NOMO-1 treated with dmso at 0.1 percent for 144 hours (cell line): Measurements from ENCODE around the gene SEC62.

Experiments used
- DNase-seq: peaks from one replicate; lab custom pipeline; 2025; ENCODE audit not compliant: unreplicated experiment; lab: John Stamatoyannopoulos, UW

SEC62 gene

DNA sequence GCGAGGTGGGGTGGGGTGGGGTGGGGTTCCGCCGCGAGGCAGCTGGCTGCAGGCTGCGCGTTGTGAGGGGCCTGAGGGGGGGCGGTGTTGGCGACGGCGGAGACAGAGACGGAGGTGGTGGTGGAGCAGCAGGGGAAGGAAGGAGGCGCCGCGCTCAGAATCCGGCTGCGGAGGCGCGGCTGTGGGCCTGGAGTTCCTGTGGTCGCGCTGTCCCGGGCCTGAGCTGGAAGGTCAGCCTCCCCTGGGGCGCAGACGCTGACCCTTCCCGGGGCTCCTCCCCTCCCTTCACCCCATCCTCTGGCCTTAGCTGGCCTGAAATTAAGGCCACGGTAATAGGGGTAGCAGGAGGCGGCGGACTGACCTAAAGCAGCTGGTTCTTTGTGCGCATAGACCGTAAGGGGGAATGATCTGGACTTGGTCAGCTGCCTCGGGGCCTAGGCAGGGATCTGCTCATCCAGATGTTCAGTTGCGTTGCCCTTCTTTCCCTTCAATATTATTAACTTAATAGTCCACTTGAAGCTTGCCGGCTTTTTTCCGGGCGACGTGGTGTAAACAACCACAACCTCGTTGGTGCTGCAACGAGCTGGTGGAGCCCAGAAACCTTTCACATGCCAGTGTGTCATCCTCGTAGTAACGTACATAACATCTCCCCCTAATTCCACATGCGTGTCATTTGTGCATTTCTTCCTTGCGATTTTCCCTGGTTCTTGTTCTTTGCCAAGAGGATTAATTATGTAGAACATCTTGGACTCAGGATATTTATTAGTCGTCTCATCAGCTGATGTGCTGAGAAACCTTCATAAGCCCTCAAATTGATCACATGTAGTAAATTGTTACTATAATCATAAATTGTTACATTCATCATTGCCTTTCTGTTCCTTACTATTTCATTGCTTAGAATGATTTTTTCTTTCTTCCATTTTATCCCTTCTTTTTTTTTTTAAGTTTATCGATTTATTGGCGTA is 626 bp downstream of the SEC62 start:
- DNase-seq, result peak; percentile 76

DNA sequence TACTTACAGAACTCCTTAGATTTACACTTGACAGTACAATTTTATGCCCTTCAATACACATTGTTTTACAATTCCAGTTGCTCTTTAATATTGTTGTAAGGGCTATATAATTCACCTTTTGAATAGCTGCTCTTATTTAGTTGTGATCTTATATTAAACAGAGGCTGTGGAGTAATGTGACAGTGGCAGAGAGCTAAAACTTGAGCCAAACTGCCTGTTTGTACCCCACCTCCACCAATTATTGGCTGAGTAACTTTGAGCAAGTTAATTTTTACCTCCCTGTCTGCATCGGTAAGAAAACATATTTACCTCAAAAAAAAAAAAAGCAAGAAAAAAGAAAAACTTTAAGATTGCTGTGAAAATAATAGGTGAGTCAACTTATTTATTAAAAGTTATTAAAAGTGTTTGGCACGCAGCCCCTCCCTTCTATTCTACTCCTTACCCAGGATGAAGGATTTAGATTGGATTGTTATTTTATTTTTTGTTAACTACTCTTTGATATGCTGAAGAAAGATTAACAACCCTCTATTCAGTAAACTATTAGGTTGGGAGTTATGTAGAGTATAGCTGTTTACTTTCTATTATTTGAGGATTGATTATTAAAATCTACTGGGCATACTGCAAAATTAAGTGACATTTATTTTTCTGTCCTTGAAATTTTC is 1.7 kb downstream of the SEC62 start:
- DNase-seq, result no peak

DNA sequence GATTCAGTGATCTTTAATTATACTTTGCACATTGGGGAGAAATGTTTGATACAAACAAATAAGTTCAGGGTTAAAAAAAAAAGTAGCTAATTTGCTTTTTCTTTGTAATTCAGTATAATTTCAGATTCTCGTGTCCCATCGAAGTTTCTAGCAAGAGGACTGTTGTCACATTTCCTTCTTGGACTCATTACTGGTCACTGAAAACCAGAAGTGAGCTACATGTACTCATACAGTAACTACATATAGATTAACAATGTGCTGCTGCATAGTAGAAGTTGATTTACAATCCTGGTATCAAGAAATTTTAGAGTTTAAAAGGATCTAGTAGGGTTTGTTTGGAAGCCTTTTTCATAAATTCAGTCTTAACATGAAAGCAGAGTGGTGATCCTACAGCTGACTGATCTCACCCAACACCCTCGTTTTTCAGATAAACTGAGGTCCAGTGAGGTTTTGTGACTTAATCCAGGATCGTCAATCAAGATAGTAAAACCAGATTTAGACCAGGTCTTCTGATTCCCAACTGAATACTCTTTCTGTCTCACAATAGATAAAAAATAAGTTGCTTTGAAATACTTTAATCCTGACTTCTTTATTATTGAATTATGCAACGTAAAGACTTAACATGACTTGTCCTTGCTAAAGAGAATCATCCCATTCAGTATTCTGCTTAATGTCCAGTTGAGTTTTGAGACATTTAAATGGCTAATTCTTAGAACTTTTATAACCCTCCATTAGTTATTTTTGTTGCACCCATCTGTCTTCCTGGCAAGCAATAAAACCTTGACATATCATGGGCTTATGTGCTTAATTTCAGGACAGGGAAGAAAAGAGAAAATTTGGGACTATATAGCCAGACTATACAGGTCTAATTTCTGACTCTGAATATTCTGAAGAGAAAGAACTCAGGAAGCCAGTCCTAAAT is 2.8 kb downstream of the SEC62 start:
- DNase-seq, result no peak

DNA sequence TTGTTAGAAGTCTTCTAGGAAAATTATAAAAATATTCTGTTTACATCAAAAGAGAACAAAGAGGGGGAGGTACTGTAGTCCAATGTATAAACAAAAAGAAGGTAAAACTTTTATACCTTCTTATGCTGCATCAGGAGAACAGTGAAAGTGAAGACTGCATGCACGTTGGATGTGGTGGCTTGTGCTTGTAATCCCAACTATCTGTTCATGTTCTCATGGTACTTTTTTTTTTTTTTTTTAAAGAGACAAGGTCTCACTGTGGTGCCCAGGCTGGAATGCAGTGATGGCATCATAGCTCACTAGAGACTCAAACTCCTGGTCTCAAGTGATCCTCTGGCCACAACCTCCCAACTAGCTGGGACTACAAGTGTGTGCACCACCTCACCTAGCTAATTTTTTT is 4.2 kb downstream of the SEC62 start:
- no peak for DNase-seq

DNA sequence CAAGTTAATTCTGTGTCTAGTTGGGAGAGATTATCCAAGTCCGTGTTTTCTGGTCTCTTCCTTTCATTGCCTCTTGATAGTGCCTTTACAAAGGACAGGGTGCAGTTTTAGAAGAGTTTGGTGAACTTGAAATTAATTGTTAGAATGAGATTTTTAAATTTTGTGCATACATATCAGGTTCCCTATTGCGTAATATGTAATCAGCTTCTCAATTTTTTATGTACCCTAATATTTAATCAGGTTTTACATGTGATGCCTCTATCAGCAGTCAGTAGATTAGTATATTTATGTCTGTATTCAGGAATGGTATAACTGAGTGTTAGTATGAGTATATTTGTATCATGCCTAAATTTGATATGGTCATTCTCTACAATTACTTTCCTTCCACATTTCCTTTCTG is 4.9 kb downstream of the SEC62 start:
- DNase-seq, result no peak

DNA sequence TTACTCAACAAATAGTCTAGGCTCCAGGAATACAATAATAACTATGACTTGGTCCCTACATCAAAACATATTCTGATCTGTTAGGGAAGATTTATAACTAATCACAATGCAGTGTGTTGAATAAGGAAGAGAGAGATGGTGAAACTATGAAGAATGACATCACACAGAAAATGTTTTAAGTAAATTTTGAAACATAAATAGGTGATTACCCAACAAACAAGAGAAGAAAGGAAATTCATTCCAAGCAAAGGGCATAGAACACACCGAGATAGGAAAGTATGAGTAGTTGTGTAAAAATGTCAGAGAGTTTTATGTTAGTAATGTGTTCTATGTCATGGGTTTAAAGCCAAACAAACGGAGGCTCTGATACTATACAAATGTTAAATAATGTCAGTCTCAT is 13.4 kb downstream of the SEC62 start:
- no peak for DNase-seq

DNA sequence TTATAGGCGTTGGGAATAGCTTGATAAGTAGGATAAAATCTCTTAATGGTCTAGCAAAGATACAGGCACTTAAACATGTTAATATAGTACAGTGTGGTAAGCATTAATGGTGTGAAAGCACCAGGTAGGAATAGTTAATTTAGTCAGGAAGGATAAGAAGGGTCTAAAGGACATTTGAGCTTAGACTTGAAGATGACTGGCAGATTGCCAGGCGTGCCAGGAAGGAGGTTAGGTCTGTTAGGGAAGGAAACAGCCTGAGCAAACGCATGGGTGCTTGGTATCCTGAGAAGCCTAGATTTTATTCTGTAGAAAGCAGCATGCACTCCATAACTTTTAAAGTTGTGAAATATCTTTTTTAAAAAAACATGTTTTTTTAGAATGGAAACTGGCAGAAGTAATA is 17.7 kb downstream of the SEC62 start:
- DNase-seq, result no peak

DNA sequence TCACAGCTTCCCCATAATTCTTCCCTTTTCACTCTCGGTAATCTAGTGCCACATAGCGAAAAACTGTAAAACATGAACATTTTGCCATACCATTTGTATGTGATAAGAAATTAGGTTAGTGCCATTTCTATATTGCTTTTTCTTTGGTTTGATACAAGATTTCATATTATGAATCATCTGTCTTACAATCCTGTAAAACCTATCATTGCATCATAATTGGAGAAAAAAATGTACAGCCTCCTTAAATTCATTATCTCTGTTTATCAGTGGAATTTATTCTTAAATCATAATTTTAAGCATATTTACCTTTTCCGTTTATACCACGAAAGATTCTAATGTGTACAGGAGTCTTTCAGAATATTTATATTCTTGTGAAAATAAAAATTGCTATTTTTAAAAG is 23.8 kb downstream of the SEC62 start:
- DNase-seq, result no peak

DNA sequence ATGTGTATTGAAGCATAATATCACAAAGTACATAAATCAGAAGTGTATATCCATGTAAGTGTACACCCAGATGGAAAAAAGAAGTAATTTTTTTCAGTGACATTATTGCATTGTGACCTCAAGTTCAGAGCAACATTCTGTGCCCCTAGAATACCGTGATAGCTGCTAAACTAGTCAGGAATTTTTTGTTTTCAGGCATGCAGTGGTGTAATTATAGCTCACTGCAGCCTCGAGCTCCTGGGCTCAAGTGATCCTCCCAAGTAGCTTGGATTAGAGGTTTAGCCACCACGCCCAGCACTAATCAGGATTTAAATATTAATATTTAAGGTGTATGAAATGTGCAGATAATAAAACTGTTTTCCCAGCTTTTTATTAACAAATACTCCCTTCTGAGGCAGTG is 25.5 kb downstream of the SEC62 start:
- no peak for DNase-seq

DNA sequence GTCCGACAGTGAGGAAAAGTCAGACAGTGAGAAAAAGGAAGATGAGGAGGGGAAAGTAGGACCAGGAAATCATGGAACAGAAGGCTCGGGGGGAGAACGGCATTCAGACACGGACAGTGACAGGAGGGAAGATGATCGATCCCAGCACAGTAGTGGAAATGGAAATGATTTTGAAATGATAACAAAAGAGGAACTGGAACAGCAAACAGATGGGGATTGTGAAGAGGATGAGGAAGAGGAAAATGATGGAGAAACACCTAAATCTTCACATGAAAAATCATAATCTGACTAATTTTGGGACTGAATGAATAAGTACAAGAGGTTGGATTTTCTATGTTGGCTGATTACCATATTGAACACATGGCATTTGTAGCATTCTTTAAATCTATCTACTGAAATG is 26.2 kb downstream of the SEC62 start:
- DNase-seq, result no peak

DNA sequence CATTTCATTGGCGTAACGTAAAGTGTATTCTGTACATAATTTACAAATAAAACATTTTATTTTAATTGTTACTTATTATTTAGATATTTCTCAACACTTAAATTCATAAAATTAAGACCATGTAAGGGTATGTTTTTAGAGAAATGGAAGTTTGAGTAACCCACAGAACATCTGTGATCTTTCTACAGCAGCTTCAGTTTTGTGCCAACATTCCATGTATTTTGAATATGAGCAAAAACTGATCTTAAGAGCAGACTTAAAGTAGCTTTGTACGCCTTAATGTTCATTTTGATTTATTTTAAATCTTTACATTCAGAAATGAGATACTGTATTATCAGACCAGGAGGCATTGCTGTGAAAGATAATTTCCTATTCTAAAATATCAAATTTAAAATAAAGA is 27.2 kb downstream of the SEC62 start:
- no peak for DNase-seq

DNA sequence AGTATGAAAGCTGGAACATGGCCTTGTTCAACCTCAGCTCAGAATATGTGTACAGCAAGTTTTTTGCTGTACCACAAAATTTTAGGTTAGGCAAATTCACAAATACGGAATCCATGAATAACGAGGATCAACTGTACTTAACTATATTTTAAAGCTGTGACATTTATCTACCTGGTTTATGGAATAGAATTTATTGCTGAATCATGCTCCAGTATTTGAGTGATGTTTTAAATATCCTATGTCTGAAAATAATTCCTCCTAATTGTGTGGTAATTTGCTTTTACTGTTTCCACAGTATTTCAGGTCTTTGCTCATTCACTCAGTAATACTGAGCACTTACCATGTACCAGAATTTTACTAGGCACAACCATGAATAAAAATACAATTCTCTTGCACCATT is 29.5 kb downstream of the SEC62 start:
- no peak for DNase-seq

DNA sequence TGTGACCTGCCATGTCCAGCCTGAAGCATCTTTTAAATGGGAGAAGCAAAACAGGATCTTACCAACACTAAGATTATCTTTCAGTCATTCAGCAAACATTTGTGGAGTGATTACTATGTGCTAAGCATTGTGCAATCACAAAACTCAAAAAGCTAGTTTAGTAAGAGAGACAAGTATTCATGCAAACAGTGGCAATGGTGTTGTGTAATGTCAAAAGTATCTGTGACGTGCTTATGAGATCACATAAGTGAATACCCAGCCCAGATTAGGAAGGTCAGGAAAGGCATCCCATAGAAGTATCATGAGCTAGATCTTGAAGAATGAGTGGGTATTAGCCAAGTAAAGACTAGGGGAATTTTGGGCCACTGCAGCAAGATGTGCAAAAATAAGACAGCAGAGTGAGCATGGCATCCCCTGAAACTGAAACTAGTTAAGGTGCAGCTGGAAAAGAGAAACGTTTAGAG is 32.1 kb downstream of the SEC62 start:
- DNase-seq, result no peak

DNA sequence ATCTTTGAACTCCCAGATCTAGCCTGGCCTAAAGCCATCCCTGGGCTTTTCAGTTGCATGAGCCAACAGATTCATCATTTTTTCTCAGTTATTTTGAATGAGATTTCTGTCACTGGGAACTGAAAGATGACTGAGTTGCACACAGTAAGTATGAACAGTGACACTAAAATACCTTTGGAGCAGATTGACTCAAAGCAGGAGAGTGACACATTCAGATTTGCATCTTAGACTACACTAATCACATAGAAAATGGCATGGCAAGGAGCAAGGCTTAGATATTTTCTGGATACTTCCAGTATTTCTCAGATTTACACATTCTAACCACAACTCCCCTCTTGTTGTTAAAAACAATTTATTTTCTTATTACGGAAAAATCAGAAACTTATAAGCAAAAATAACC is 32.8 kb downstream of the SEC62 start:
- no peak for DNase-seq

DNA sequence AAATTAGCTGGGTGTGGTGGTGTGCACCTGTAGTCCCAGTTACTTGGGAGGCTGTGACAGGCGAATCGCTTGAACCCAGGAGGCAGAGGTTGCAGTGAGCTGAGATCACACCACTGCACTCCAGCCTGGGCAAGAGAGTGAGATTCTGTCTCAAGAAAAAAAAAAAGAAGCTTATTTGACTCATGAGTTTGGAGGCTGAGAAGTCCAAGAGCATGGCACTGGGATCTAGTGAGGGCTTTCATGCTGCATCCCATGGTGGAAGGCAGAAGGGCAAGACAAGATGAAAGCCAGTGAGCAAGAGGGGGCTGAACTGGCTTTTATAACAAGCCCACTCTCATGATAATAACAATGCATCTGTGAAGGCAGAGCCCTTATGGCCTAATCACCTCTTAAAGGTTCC is 33.4 kb downstream of the SEC62 start:
- no peak for DNase-seq

DNA sequence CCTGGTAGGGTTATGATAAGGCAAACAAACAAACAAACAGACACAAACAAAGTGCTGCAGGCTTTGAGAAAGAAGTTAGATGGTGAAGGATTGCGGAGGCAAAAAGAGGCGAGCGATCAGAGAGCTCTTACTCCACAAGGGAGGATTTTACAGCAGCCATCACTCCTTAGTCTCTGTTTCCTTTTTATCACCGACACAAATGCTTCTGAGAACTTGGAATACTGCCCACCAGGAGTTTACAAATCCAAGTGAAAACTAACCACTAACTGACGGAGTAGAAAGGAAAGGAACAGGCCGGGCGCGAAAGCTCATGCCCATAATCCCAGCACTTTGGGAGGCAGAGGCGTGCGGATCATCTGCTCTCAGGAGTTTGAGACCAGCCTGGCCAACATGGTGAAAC is 35.6 kb downstream of the SEC62 start:
- DNase-seq, result no peak

DNA sequence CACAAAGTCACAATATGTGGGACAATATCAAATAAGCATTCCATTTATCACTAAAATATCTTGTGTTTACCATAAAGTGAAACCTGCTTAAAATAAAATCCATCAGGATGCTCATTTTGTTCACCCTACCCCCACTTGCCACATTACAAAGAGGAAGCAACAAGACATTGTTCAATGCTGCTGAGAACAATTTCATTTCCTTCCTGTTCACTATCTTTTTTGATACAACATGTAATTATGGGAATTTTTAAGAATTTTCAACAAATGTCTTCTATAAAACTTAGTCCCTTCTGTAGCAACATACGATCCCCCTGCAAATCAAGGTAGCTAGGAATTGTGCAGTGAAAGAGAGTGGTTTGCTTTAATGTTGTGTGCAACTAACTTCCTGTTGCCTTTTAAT is 36.3 kb downstream of the SEC62 start:
- DNase-seq, result peak; percentile 39

DNA sequence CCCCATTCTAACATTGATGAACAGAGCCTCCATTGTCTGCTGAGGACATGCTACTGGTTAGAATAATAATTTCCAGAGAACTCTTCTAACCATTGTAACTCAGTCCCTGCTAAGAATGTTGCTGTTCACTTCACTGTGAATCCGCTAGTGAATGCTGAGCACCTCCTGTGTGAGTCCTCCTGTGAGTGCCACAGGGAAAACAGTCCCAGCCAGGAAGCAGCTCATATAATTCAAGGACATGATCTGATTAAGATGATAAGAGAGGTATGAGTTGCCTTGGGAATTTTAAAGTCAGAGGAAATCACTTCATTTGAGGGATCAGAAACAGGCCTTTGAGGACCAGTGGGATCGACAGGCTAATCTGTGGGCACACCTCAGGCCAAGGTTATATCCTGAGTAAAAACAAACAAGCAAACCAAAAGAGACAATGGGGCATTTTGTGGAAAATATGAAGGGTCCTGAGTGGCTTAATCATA is 37.3 kb downstream of the SEC62 start:
- no peak for DNase-seq

DNA sequence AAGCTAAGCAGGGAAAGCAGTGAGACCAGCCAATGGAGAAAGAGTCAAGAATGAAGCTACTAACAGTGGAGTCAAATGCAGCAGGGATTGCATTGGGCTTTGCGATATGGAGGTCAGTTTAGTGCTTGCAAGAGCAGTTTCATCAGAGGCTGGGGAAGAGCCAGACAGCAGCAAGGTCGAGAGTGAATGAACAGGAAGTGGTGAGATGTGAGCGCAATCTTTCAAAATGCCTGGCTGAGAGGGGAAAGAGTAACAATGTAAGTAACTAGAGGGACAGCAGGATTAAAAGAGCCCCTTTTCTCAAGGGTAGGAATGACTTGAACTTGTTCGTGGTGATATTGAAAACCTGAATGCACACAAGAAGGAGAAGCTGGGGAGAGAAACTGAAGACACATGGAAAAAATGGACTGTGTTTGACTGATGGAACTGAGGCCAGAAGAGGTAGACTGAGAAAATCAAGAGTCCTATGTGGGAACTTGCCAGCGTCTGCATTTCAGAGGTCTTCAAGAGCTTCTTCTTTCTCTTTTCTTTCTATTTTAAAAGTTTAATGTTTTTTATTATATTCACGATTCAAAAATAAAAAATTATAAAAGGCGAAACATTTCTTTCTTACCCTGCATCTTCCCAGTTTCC is 40.5 kb downstream of the SEC62 start:
- peak; percentile 92 for DNase-seq

DNA sequence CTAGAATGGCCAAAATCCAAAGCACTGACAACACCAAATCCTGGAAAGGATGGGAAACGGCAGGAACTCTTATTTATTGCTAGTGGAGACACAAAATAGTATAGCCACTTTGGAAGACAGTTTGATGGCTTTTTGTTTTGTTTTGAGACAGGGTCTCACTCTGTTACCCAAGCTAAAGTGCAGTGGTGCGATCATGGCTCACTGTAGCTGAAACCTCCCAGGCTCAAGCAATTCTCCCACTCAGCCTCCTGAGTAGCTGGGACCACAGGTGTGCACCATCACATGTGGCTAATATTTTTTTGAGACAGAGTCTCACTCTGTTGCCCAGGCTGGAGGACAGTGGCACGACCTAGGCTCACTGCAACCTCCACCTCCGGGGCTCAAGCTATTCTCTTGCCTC is 43.9 kb downstream of the SEC62 start:
- DNase-seq, result no peak
